HG03196 (cell line): ENCODE data around the gene U2SURP.
"Not testable (repeated sequence)": the region's sequence is repeated elsewhere in the genome, so short reads cannot be mapped to it uniquely, and the experiment has no call there.

Source experiments
- ATAC-seq: cut with Tn5 transposase; IDR thresholded peaks from one replicate; pipeline ENCODE4 v1.9.1; 2021; ENCODE audit not compliant: unreplicated experiment

The U2SURP gene

GRCh38 chr3:143070977-143071551, 69.7 kb downstream of the U2SURP start:
- no peak for ATAC-seq

- ATAC-seq: no peak
These were observed 70.4 kb downstream of the U2SURP start for GRCh38 chr3:143071776-143072175.

GRCh38 chr3:143072298-143073020, 71.1 kb downstream of the U2SURP start:
- ATAC-seq: not testable (repeated sequence)

- not testable (repeated sequence) for ATAC-seq
These were observed 72.2 kb downstream of the U2SURP start for GRCh38 chr3:143073541-143073940.

GRCh38 chr3:143073983-143074382, 72.6 kb downstream of the U2SURP start:
- not testable (repeated sequence) for ATAC-seq

GRCh38 chr3:143078883-143079282, 77.5 kb downstream of the U2SURP start:
- ATAC-seq: no peak

- no peak for ATAC-seq
These were observed 78.8 kb downstream of the U2SURP start for GRCh38 chr3:143080196-143080595.

- ATAC-seq: no peak
These were observed 80.0 kb downstream of the U2SURP start for GRCh38 chr3:143081365-143081764.

GRCh38 chr3:143081844-143082778, 80.7 kb downstream of the U2SURP start:
- peak; percentile 79 for ATAC-seq

GRCh38 chr3:143083781-143084180, 82.4 kb downstream of the U2SURP start:
- no peak for ATAC-seq

GRCh38 chr3:143084856-143085731, 83.7 kb downstream of the U2SURP start:
- peak; percentile 71 for ATAC-seq

- ATAC-seq: no peak
These were observed 87.5 kb downstream of the U2SURP start for GRCh38 chr3:143088835-143089234.

GRCh38 chr3:143089965-143090364, 88.6 kb downstream of the U2SURP start:
- no peak for ATAC-seq

GRCh38 chr3:143090486-143090885, 89.1 kb downstream of the U2SURP start:
- ATAC-seq: no peak

GRCh38 chr3:143090976-143091837, 89.8 kb downstream of the U2SURP start:
- ATAC-seq: no peak

- ATAC-seq: no peak
These were observed 90.8 kb downstream of the U2SURP start for GRCh38 chr3:143092191-143092590.

GRCh38 chr3:143095813-143096212, 94.4 kb downstream of the U2SURP start:
- no peak for ATAC-seq

GRCh38 chr3:143098032-143098764, 96.8 kb downstream of the U2SURP start:
- no peak for ATAC-seq

- no peak for ATAC-seq
These were observed 97.8 kb downstream of the U2SURP start for GRCh38 chr3:143099210-143099609.
